G401 (cell line): ENCODE results near the gene CA5A. TPM values are rescaled to one million over a fixed set of nuclear protein-coding genes. Genes with fewer than 3 reads are reported as not detected.
A peak's percentile ranks its signal among the peaks of the same experiment; 100 is the strongest.
"Not testable (repeated sequence)": the region's sequence is repeated elsewhere in the genome, so short reads cannot be mapped to it uniquely, and the experiment has no call there.

Experiments
- DNase-seq: peaks from one replicate; pipeline ENCODE4 v3.0.0-alpha.2; 2015; ENCODE audit warnings: low spot score
- in situ Hi-C: cut with HindIII; loops from 2 replicates; pipeline ENCODE4 v1.10.0; 2016; ENCODE audit warnings: low sequenced_read_pairs, mixed read lengths
- total RNA-seq: library from RNA; depleted of rRNA; stranded (reverse); fragments of >200 nt; shearing (Covaris generic); gene quantifications from 2 replicates; pipeline ENCODE4 v1.2.3, GENCODE V29; 2014

Gene CA5A
- total RNA-seq, 1 experiment from 2014 or later, result not detected

DNA sequence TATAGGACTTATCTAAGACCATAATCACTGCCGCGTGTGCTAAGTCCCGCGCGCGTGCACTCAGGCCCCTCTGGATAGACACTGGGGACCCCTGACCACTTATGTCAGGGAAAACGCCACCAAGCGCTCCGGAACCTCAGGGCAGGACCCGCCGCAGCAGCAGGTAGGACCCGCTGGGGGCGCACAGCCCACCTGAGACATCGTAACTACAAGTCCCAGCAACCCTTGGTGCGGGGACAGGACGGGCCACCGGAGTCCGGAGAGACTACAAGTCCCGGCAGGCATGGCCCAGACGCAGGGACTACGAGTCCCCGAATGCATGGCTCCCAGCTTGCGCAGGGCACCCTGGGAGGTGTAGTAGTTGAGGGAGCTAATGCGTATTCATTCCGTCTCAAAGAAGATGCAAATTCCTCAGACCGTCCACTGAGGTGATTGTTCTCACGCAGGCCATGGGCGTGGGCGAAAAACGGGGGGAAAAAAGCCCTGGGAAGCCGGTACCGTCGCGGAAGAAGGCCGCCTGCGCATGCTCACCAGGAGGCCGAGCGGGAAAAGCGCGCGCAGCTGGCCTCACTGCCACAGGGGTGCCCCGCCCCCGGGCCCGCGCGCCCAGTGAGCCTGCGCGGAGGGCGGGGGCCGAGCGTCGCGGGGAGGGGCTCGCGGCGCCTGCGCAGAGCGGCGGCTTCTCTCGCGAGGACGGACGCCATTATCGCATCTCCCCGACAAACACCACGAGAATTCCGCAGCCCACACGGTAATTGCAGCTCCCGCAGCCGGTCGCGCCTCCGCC, 14.6 kb upstream of the CA5A start, which contains the start of gene BANP:
Gene BANP, plus strand, starts transcription at position 670 of the 787 bp plus-strand sequence. CDS start 23,682 bp downstream, outside the sequence.
- in situ Hi-C loops, result no loop called here
- peak; percentile 99 for DNase-seq

DNA sequence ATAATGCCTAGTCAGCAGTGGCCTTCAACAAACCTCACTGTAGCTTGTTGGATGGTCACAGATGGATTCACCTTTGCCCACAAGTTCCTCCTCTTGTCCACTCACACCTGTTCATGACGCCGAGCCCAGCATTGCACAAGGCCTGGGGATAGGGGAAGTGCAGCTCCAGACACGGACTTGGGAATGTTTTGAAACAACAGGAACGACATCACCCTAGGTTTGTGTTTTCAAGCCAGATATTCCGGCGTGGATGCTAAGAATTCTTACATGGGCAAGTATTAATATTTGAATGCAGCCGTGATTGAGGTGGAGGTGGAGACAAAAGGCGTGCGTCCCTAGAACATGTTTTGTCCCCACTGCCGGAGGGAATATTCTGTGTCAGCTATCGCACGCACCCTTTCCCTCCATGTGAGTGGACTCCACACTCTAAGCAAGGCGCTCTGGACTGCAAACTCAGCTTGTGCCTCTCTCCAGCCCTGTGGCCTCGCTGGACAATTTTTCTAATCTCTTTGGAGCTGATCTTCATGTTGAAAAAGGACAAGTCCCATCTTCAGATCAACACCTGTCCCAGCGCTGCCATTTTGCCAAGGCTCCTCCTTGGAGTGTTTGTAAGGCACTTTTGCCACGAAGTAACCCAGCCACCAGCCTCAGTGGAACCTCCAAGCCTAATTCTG, 12.9 kb upstream of the CA5A start:
- DNase-seq, result no peak
- in situ Hi-C loops, result no loop called here

DNA sequence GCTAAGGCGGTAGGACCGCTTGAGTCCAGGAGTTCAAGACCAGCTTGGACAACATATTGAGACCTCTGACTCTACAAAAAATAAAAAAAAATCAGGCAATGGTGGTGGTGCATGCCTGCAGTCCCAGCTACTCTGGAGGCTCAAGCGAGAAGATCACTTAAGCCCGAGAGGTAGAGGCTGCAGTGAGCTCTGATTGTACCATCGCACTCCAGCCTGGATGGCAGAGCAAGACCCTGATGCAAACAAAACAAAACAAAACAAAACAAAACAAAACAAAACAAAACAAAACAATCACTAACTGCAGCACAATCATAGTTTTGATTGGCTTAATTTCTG, 12.4 kb upstream of the CA5A start:
- in situ Hi-C loops, result no loop called here
- DNase-seq, result no peak

DNA sequence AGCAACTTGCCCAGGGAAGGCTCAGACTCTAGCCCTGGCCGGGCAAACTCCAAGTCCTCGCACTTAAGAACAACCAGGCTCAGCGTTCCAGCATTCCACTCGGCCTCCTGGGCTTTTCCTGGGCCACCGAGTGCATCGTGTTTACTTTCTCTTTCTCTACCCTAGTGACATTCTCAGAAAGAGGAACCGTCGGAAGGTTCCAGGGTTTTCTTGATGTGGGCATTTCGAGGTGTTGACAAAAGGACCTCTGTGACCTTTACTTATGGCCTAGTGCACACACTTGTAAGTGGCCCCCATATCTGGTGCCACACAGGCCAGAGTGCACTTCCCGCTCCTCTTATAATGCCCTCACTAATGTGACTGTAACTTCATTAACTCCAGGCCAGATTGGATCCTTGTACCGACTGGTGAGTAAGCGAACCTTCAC, 11.8 kb upstream of the CA5A start:
- DNase-seq, result no peak
- in situ Hi-C loops, result no loop called here

DNA sequence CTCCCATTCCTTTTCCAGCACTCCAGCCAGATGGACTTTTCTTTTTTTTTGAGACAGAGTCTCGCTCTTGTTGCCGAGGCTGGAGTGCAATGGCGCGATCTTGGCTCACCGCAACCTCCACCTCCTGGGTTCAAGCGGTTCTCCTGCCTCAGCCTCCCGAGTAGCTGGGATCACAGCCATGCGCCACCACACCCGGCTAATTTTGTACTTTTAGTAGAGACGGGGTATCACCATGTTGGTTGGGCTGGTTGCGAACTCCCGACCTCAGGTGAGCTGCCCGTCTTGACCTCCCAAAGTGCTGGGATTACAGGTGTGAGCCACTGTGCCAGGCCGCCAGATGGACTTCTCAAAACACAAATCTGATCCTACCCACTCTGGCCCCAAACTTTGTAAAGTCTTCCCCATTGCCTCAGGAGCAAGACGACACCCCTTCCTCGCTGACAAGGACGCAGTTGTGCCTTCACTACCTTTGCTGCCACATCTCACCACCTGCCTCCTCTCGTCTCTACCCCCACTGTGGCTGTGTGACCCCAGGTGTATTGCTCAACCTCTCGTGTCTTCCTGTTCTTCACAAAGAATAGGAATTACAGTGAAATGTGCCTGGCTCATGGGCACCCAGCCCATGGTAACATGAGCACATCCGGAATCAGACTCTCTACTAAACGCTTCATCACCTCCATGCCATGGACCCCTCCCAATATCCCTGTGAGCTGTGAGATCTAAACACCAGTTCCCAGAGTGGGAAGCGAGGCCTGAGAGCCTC, 11.2 kb upstream of the CA5A start:
- in situ Hi-C loops, result no loop called here
- no peak for DNase-seq

DNA sequence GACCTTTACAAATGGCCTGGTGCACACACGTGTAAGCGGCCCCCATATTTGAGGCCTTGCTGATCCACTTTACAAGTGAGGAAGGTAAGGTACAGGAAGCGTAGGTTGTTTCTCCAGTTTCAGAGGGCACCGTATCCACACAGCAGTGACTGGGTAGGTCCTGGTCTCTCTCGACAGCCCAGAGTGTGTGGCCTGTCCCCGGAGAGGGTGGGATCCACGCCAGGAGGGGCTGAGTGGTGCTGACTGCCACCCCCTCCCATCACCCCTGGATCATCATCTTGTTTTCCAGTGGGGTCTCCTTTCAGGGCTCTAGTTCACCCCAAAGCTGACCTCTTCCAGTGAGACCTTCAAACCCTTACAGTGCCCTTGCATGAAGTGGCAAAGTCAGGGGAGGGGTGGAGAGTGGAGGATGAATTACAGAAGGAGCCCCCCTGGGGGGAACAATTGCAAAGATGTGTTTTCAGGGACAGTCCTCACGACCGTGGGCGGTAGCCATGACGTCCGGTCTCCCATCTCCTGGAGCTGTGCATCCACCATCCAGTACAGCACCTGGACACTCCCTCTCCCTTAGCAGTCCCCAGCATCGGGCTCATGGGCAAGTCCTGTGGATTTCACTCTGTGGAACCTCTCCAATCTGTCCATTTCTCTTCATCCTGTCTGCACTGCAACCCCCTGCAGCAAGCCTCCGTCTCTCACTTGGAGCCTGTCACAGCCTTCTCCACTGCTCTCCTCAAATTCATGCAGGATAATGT, 10.4 kb upstream of the CA5A start:
- in situ Hi-C loops, result no loop called here
- DNase-seq, result no peak

DNA sequence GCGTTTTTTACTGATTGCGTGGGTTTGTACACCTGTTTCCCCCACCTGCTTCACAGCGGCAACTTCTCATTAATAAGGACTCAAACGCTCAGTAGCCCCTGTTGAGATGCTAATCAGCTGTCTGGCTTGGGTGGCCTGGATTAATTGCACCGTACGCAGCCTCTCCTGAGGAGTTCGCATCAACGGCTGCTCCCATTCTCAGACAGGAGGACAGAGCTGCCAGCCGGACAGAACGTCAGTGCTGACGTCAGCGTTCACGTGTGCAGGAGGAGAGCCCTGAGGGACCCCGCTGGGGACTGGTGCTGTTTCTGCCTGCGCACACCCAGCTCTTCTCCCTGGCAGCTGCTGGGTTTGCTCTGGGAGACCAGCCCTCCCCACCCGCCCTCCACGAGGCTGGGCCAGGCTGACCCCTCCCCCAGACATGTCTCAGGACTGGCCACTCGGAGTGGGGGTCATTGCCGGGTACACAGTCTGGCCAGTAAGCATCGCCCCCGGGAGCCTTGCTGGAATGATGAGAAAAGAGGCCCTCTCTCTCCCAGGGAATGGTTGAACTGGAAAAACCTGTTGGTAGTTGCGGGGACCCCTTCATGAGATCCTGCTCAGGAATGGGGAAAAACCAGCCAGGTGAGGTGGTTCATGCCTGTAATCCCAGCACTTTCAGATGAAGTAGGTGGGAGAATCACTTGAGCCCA, 9.2 kb upstream of the CA5A start:
- in situ Hi-C loops, result no loop called here
- DNase-seq, result peak; percentile 94

DNA sequence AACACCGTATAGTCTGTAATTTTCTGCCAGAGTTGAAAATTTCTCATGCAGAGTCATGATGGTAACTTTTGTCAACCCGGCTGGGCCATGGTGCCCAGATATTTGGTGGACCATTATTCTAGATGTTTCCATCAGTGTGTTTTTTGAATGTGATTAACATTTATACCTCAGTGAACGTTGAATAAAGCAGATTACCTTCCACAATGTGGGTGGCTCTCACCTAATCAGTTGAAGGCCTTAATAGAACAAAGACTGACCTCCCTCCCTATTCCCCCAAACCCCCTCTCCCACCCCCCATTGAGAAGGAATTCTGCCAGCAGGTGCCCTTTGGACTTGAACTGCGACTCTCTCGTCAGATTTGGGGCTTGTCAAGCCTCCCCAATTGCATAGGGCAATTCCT, 6.4 kb upstream of the CA5A start:
- in situ Hi-C loops, result no loop called here
- no peak for DNase-seq

DNA sequence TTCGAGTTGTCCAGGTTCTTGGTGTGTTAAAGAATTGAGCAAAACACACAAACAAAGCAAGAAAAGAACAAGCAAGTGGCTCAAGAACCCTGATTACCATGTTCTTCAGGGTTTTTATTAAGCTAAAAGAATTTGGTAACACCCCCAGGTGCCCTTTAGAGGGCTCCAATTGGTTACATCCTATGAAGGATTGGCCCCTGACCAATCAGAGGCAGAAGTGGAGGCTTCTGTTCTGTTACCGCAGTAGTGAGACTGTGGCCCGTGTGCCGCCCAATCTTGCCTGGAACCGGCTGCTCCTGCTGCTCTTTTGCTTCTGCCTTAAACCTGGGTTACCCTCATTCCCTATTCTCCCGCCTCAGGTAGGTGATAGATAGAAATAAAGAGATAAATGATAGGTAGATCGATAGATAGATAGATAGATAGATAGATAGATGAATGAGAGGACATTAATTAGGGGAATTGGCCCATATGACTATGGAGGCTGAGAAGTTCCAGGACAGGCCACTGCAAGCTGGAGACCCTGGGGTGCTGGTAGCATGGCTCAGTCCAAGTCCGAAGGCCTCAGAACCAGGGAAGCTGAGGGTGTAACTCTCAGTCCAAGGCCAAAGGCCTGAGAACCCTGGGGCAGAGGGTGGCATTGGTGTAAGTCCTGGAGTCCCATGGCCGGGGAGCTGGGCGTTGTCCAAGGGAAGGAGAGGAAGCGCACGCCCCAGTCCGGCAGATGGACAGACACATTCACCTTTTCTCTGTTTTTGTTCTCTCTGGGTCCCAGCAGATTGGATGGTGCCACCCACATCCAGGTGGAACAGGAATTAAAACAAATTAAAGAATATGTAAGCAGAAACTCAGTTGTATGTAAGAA, 3.5 kb upstream of the CA5A start:
- DNase-seq, result no peak

DNA sequence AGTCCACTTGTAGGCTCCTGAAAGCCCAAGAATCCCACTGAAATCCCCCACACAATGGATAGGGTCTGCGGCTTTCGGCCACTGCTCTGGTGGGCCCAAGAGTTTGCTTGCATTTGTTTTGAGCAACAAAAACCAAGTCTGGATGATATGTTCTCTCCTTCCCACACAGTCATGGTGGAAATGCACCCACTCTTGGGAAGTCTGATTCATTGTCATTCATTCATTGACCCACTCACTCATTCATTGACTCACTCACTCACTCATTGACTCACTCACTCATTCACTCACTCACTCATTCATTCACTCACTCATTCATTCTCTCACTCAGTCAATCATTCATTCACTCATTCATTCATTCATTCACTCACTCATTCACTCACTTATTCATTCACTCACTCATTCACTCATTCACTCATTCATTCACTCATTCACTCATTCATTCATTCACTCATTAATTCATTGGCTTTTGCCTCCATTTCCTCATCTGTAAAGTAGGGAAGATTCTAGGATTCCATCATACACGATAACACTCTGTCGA, 2.2 kb upstream of the CA5A start:
- in situ Hi-C loops, result no loop called here
- DNase-seq, result no peak

More for the DNA sequence above, 3.5 kb upstream of the CA5A start:
- in situ Hi-C loops, result no loop called here

DNA sequence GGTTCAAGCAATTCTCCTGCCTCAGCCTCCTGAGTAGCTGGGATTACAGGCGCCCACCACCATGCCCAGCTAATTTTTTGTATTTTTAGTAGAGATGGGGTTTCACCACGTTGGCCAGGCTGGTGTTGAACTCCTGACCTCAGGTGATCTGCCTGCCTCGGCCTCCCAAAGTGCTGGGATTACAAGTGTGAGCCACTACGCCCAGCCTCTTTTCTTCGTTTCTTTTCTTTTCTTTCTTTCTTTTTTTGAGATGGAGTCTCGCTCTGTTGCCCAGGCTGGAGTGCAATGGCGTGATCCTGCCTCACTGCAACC, 858 bp upstream of the CA5A start:
- DNase-seq, in situ Hi-C loops: not testable (repeated sequence)

DNA sequence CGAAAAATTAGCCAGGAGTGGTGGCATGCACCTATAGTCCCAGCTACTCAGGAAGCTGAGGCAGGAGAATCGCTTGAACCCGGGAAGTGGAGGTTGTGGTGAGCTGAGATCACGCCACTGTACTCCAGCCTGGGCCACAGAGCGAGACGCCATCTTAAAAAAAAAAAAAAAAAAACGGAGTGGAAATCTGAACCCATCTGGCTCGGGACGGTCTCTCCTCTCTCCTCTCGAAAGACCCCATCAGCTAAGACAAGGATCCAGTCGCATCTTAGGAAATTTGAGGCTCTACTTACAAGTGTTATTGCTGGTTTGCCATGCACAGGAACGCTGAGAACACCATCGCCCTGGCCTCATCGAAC, 334 bp downstream of the CA5A start:
- DNase-seq, in situ Hi-C loops: not testable (repeated sequence)

DNA sequence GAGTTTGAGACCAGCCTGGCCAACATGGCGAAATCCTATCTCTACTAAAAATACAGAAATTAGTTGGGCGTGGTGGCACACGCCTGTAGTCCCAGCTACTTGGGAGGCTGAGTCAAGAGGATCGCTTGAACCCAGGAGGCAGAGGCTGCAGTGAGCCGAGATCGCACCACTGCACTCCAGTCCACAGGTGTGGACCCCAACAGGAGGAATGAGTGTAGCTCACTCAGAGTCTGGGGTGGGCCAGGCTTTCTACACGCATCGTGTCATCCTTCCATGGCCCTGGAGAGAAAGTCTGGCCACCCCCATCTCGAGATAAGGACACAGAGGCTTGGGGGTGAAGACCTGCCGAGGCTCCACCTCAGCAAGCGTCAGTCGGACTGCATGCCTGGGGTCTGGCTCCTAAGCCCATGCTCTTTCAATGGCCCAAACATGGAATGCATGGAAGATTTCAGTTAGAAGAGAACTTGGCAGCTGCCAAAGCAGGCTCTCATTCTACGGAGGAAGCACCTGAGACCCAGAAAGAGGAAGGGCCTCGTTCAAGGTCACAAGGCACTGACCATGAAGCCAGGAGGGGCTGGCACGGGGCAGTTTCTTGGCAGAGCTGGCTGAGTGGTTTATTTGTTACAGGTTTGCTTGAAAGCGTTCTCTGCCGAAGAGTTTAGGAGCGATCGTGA, 1.4 kb downstream of the CA5A start:
- in situ Hi-C loops, DNase-seq: not testable (repeated sequence)

DNA sequence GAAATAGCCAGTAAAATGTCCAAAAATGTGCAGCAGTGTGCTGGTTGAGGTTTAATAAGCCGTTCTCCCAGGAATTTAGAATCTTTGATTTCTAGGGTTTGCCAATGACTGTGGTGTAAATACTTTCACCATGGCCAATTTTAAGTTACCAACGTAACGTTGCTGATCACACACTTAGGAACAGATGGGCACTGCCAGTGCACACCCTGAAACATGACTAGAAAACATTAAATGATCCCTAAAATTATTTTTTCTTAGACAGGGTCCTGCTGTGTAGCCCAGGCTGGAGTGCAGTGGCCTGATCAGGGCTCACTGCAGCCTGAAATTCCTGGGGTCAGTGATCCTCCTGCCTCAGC, 3.2 kb downstream of the CA5A start:
- no peak for DNase-seq
- in situ Hi-C loops, result no loop called here

DNA sequence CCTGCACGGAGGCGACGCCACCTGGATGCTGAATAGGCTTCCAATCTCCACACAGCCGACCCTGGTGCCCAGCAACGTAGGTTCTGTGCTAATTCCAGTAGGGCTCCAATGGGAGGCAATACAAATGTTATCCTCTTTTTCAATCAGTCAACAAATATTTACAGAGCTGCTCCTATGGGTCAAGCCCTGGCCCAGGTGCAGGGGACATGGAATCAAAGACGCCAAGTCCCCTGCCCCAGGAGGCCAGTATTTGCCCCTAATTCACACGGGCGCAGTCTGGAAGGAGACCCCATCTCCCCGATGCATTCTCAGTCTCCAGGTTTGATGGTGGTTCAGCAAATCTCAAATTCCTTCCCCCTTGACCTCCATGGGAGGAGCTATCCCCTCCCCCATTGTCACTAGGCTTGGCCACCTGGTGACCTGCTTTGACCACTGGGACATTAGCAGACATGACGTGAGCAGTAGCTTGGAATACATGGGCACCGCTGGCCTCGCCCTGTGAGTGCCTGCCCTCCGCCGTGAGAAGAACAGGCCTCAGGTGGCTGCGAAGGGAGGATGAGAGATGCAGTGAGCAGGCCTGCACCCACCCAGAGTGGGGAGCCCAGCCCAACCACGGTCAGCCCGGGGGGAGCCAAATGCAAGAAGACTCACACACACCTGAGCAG, 3.7 kb downstream of the CA5A start:
- DNase-seq, in situ Hi-C loops: not testable (repeated sequence)

DNA sequence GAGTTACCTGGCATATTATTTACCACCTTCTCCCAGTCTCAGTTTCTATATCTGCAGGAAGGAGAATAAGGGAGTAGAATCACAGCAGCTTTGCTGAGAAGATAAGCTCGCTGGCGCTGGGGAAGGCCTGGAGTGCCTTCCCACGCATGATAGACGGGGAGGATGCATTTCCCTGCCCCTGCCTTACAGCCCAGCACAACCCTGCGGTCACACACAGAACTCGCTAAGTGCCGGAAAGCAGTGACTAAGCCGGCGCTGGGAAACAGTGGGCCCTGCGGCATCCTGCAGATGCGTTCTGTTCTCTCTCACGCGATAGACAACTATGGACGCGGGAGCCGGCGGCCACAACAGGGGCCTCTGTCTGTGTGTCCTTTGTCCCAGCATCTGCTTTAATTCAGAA, 4.8 kb downstream of the CA5A start:
- in situ Hi-C loops, result no loop called here
- DNase-seq, result no peak

DNA sequence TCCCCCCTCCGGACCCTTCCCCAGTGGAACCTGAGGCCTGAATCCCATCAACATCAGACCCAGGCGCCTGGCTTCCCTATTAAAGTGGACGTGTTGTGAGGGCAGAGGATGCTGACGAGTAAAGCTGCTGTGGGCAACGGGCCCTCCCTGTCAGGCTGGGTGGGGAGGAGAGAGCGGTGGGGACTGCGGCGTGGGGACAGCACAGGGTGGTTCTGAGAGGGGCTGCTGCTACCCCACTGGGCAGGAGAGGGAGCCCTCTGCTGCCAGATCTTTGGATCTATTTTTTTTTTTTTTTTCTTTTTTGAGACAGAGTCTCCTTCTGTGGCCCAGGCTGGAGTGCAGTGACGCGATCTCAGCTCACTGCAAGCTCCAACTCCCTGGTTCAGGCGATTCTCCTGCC, 5.9 kb downstream of the CA5A start:
- in situ Hi-C loops, result no loop called here
- DNase-seq, result no peak
